ENCODE results near the gene SNAI3. TPM values are rescaled to one million over a fixed set of nuclear protein-coding genes. Genes with fewer than 3 reads are reported as not detected.
A peak's percentile ranks its signal among the peaks of the same experiment; 100 is the strongest.

Gene SNAI3
- total and polyA plus RNA-seq, 9 of the 15 experiments (the other 6 are each of a cell fraction or from before 2014, with no cell fraction given) = 0.04 to 4.1 (median 0.80) TPM; not detected in 1

GRCh38 chr16:88662843-88663606 lies 23.3 kb downstream of the SNAI3 start, which contains the start of gene MVD (continued):
- TF ChIP-seq ZNF239 (CRISPR knock-in tag; IDR thresholded peaks at IDR 0.05) = no peak
- 0 out of 2 replicates have a peak, but pooled peaks have one; percentile 47 for TF ChIP-seq ZBTB26 (CRISPR knock-in tag; IDR thresholded peaks at IDR 0.05)
- no peak for TF ChIP-seq HLTF (IDR thresholded peaks at IDR 0.05)
- peak; percentile 51 for TF ChIP-seq E2F8 (IDR thresholded peaks at IDR 0.05; ENCODE audit: low read depth, partially characterized antibody)
- TF ChIP-seq NFYB (IDR thresholded peaks at IDR 0.05; ENCODE audit: extremely low read depth, insufficient read length) = peak; percentile 98
- TF ChIP-seq DMBX1 (CRISPR knock-in tag; IDR thresholded peaks at IDR 0.05; ENCODE audit: borderline replicate concordance) = peak; percentile 35; the same call in 1 of the 2 replicates
- peak; percentile 70 for TF ChIP-seq GMEB1 (CRISPR knock-in tag; IDR thresholded peaks at IDR 0.05)
- TF ChIP-seq HNRNPL (IDR thresholded peaks at IDR 0.05; ENCODE audit: low read depth, low read length) = peak; percentile 68
- peak; percentile 94 for TF ChIP-seq TBP (optimal IDR thresholded peaks at IDR 0.05; ENCODE audit: low read depth, low read length)
- no peak for TF ChIP-seq RERE (CRISPR knock-in tag; IDR thresholded peaks at IDR 0.05; ENCODE audit: borderline replicate concordance)
- TF ChIP-seq NFRKB (IDR thresholded peaks at IDR 0.05; ENCODE audit: low read depth) = no peak
- TF ChIP-seq VEZF1 (CRISPR knock-in tag; IDR thresholded peaks at IDR 0.05) = peak; percentile 99
- peak; percentile 66; the same call in 1 of the 2 replicates for TF ChIP-seq ZNF282 (CRISPR knock-in tag; IDR thresholded peaks at IDR 0.05)

Data from K562 (cell line).